Stimulated activated memory B cell treated with anti-CD40 and anti-IgM and Interleukin-4, amounts not matched to agents 10 μg/mL and 1 μg/mL and 100 μg/mL, for 72 hours (primary cell): ENCODE data around the gene COMMD1.
"Not testable (repeated sequence)": the region's sequence is repeated elsewhere in the genome, so short reads cannot be mapped to it uniquely, and the experiment has no call there.

ENCODE experiments used
- ATAC-seq: fragments of 150-1000 bp; cut with Tn5 transposase; 2 replicates; pipeline ENCODE4 v1.10.0; 2021
- H3K27ac Mint-ChIP-seq: one replicate; pipeline ENCODE4 v1.8.0; 2022; ENCODE audit warnings: mild to moderate bottlenecking, mixed read lengths
- H3K27me3 Mint-ChIP-seq: one replicate; pipeline ENCODE4 v1.8.0; 2022; ENCODE audit warnings: mixed read lengths
- H3K36me3 Mint-ChIP-seq: one replicate; pipeline ENCODE4 v1.8.0; 2022; ENCODE audit warnings: mixed read lengths
- H3K4me1 Mint-ChIP-seq: one replicate; pipeline ENCODE4 v1.8.0; 2022; ENCODE audit warnings: mixed read lengths
- H3K4me3 Mint-ChIP-seq: one replicate; pipeline ENCODE4 v1.8.0; 2022; ENCODE audit warnings: mild to moderate bottlenecking, moderate library complexity, mixed read lengths
- H3K9me3 Mint-ChIP-seq: one replicate; pipeline ENCODE4 v1.8.0; 2022; ENCODE audit warnings: mixed read lengths

Gene COMMD1

GRCh38 chr2:61970807-61971556 is 65.5 kb downstream of the COMMD1 start:
- Mint-ChIP-seq H3K36me3 (no peaks in the 10 kb centered on the region), H3K4me1 (peaks cover 6% of the 10 kb centered on the region), H3K4me3 (no peak overlapping the region), H3K27ac (no peak overlapping the region), H3K9me3 (no peaks in the 10 kb centered on the region), H3K27me3 (no peaks in the 10 kb centered on the region)
- ATAC-seq, result no peak

GRCh38 chr2:61978522-61978921 is 73.0 kb downstream of the COMMD1 start:
- Mint-ChIP-seq H3K4me1 (peaks cover 17% of the 10 kb centered on the region), H3K9me3 (peaks cover 13% of the 10 kb centered on the region), H3K27ac (peak overlapping the region; percentile 48), H3K4me3 (no peak overlapping the region), H3K36me3 (peaks cover 24% of the 10 kb centered on the region), H3K27me3 (no peaks in the 10 kb centered on the region)
- peak; percentile 54 for ATAC-seq

GRCh38 chr2:61980758-61981157 is 75.3 kb downstream of the COMMD1 start:
- no peaks in the 10 kb centered on the region for H3K27me3 Mint-ChIP-seq
- peaks cover 13% of the 10 kb centered on the region for H3K9me3 Mint-ChIP-seq
- H3K36me3 Mint-ChIP-seq, result peaks cover 29% of the 10 kb centered on the region
- H3K27ac Mint-ChIP-seq, result no peak overlapping the region
- no peak overlapping the region for H3K4me3 Mint-ChIP-seq
- H3K4me1 Mint-ChIP-seq, result peaks cover 17% of the 10 kb centered on the region
- ATAC-seq, result no peak

GRCh38 chr2:61984682-61985081 is 79.2 kb downstream of the COMMD1 start:
- Mint-ChIP-seq H3K4me3 (no peak overlapping the region), H3K9me3 (peaks cover 13% of the 10 kb centered on the region), H3K36me3 (peaks cover 45% of the 10 kb centered on the region), H3K27ac (no peak overlapping the region), H3K27me3 (no peaks in the 10 kb centered on the region), H3K4me1 (peaks cover 5% of the 10 kb centered on the region)
- ATAC-seq, result no peak

GRCh38 chr2:61988462-61989366 is 83.2 kb downstream of the COMMD1 start:
- Mint-ChIP-seq H3K4me3 (no peak overlapping the region), H3K36me3 (peaks cover 24% of the 10 kb centered on the region), H3K27me3 (no peaks in the 10 kb centered on the region), H3K4me1 (peaks cover 5% of the 10 kb centered on the region), H3K27ac (no peak overlapping the region), H3K9me3 (no peaks in the 10 kb centered on the region)
- ATAC-seq, result no peak

GRCh38 chr2:61993422-61994024 is 88.0 kb downstream of the COMMD1 start:
- no peak overlapping the region for H3K4me3 Mint-ChIP-seq
- H3K9me3 Mint-ChIP-seq, result no peaks in the 10 kb centered on the region
- no peaks in the 10 kb centered on the region for H3K27me3 Mint-ChIP-seq
- no peak overlapping the region for H3K27ac Mint-ChIP-seq
- H3K36me3 Mint-ChIP-seq, result peaks cover 12% of the 10 kb centered on the region
- H3K4me1 Mint-ChIP-seq, result peaks cover 4% of the 10 kb centered on the region
- no peak for ATAC-seq

GRCh38 chr2:61994531-61994930 is 89.1 kb downstream of the COMMD1 start:
- Mint-ChIP-seq H3K27ac (no peak overlapping the region), H3K36me3 (peaks cover 6% of the 10 kb centered on the region), H3K4me1 (peaks cover 4% of the 10 kb centered on the region), H3K27me3 (no peaks in the 10 kb centered on the region), H3K9me3 (no peaks in the 10 kb centered on the region), H3K4me3 (no peak overlapping the region)
- ATAC-seq, result no peak

GRCh38 chr2:61995065-61995464 is 89.6 kb downstream of the COMMD1 start:
- Mint-ChIP-seq H3K4me3 (no peak overlapping the region), H3K27me3 (no peaks in the 10 kb centered on the region), H3K36me3 (peaks cover 2% of the 10 kb centered on the region), H3K4me1 (peaks cover 4% of the 10 kb centered on the region), H3K9me3 (no peaks in the 10 kb centered on the region), H3K27ac (no peak overlapping the region)
- no peak for ATAC-seq

GRCh38 chr2:61995515-61995914 is 90.0 kb downstream of the COMMD1 start:
- Mint-ChIP-seq H3K36me3 (no peaks in the 10 kb centered on the region), H3K4me3 (no peak overlapping the region), H3K27me3 (no peaks in the 10 kb centered on the region), H3K4me1 (peaks cover 4% of the 10 kb centered on the region), H3K27ac (no peak overlapping the region), H3K9me3 (no peaks in the 10 kb centered on the region)
- no peak for ATAC-seq

- Mint-ChIP-seq H3K9me3 (no peaks in the 10 kb centered on the region), H3K27me3 (no peaks in the 10 kb centered on the region), H3K36me3 (peaks cover 9% of the 10 kb centered on the region), H3K27ac (no peak overlapping the region), H3K4me3 (no peak overlapping the region), H3K4me1 (peaks cover 4% of the 10 kb centered on the region)
- ATAC-seq, result no peak
These were observed 93.0 kb downstream of the COMMD1 start for GRCh38 chr2:61998426-61998825.

- no peak overlapping the region for H3K4me3 Mint-ChIP-seq
- ATAC-seq, result no peak
These were observed 95.1 kb downstream of the COMMD1 start for GRCh38 chr2:62000538-62000937.

GRCh38 chr2:62001431-62001830 is 96.0 kb downstream of the COMMD1 start:
- Mint-ChIP-seq H3K36me3 (peaks cover 24% of the 10 kb centered on the region), H3K4me1 (no peaks in the 10 kb centered on the region), H3K4me3 (no peak overlapping the region), H3K27ac (no peak overlapping the region), H3K9me3 (no peaks in the 10 kb centered on the region), H3K27me3 (no peaks in the 10 kb centered on the region)
- ATAC-seq, result no peak

More at GRCh38 chr2:62000538-62000937, 95.1 kb downstream of the COMMD1 start:
- Mint-ChIP-seq H3K4me1 (no peaks in the 10 kb centered on the region), H3K27ac (no peak overlapping the region), H3K27me3 (no peaks in the 10 kb centered on the region), H3K9me3 (no peaks in the 10 kb centered on the region), H3K36me3 (peaks cover 24% of the 10 kb centered on the region)

- H3K27ac Mint-ChIP-seq, H3K4me1 Mint-ChIP-seq, ATAC-seq, H3K9me3 Mint-ChIP-seq, H3K27me3 Mint-ChIP-seq, H3K4me3 Mint-ChIP-seq: not testable (repeated sequence)
- peaks cover 24% of the 10 kb centered on the region for H3K36me3 Mint-ChIP-seq
These were observed 99.0 kb downstream of the COMMD1 start for GRCh38 chr2:62004428-62004827.

- Mint-ChIP-seq H3K36me3 (peaks cover 24% of the 10 kb centered on the region), H3K4me3 (no peak overlapping the region), H3K27me3 (no peaks in the 10 kb centered on the region), H3K4me1 (peaks cover 11% of the 10 kb centered on the region), H3K9me3 (no peaks in the 10 kb centered on the region), H3K27ac (no peak overlapping the region)
- no peak for ATAC-seq
These were observed 102.1 kb downstream of the COMMD1 start for GRCh38 chr2:62007555-62007954.

- Mint-ChIP-seq H3K27ac (peak overlapping the region; percentile 18), H3K4me1 (peaks cover 11% of the 10 kb centered on the region), H3K9me3 (no peaks in the 10 kb centered on the region), H3K36me3 (peaks cover 21% of the 10 kb centered on the region), H3K27me3 (no peaks in the 10 kb centered on the region), H3K4me3 (no peak overlapping the region)
- ATAC-seq, result no peak
These were observed 105.3 kb downstream of the COMMD1 start for GRCh38 chr2:62010632-62011256.
